HG03135 (cell line): ENCODE data around the gene BRSK2.

Source experiments
- ATAC-seq: cut with Tn5 transposase; IDR thresholded peaks from one replicate; pipeline ENCODE4 v1.9.1; 2021; ENCODE audit warnings: mild to moderate bottlenecking, moderate library complexity; ENCODE audit not compliant: unreplicated experiment

The BRSK2 gene

DNA sequence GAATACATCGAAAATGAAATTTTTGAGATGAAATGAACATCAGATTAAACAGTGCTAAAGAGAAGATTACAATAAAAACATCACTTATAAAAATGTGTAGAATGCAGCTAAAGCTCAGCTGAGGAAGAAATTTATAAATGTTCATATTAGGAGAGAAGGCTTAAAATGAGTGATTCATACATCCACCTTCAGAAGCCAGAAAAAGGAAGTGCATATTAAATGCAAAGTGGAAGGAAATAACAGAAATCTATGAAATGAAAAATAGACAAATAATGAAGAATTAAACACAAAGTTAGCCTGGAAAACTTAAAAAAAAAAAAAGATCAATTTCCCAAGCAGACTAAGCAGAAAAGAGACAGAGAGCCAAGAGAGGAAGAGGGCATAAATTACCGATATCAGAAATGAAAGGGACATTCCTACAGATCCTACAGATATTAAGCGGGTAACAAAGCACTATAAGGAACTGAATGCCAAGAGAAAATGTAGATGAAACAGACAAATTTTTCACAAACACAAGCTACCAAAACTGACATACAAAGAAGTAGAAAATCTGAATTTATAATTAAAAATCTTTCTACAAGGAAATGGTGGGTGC, 104.0 kb downstream of the BRSK2 start:
- ATAC-seq, result no peak

GRCh38 chr11:1494650-1495049, 104.9 kb downstream of the BRSK2 start:
- no peak for ATAC-seq

DNA sequence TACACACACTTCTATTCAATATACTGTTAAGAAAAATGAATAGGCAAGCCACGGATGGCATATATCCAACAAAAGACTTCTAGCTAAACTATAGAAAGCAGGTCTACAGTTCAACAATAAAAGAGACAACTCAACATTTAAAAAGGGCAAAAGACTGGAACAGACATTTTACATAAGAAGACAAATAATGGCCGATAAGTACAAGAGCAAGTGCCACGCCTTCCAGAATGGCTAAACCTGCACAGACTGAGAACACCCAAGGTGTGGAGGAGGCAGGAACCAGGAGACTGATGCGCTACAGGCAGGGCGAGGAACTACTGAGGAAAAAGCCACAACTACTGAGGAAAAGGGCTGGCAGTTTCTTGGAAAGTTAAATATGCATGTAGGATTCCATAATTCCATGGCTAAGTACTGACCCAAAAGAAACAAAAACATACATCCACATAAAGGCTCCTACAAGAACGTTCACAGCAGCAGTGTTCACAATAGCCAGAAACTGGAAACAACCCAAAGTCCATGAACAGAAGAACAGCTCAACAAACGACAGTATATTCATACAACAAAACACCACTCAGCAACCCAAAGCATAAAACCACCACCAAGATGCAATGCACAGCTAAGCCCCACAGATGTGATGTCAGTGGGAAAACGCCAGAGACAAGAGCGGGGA, 106.5 kb downstream of the BRSK2 start:
- ATAC-seq, result no peak

GRCh38 chr11:1496761-1497095, 107.0 kb downstream of the BRSK2 start:
- ATAC-seq, result no peak

- ATAC-seq, result no peak
Measured at GRCh38 chr11:1497600-1497999, 107.9 kb downstream of the BRSK2 start.

GRCh38 chr11:1498262-1498661, 108.5 kb downstream of the BRSK2 start:
- no peak for ATAC-seq

- no peak for ATAC-seq
Measured at GRCh38 chr11:1499261-1499890, 109.6 kb downstream of the BRSK2 start.

- no peak for ATAC-seq
Measured at GRCh38 chr11:1499899-1500298, 110.2 kb downstream of the BRSK2 start.

- no peak for ATAC-seq
Measured at GRCh38 chr11:1500466-1501420, 111.0 kb downstream of the BRSK2 start.

DNA sequence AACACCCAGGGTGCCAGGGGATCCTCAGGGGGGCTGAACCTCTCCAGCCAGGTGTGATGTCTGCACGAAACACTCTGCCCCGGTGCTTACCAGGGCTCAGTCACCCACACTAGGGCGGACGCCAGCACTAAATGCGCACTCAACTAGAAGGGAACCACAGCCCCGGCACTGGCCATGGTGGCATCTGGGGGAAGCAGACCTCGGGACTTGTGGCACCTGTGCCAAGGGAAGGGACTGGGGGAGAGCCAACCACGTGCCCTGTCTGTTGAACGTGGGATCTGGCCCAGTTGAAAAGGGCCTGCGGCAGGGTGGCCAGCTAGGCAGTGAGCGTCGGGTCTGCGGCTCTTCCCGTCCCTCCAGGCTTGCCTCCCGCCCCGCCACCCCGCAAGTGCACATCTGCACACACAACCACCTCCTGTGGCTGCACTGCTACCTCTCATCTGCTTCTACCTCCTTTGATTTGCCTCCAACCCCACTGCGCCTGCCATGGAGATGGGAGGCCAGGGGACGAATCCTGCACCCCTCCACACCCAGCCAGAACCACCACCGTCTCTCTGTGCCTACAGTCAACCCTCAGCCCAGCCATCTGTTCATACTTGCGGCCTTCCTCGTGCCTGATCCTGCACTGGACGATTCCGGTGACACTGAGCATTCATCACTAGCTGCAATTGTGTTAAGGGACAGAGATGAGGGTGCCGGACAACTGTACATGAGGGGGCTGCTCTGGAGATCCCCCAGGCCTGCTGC, 111.9 kb downstream of the BRSK2 start:
- no peak for ATAC-seq

DNA sequence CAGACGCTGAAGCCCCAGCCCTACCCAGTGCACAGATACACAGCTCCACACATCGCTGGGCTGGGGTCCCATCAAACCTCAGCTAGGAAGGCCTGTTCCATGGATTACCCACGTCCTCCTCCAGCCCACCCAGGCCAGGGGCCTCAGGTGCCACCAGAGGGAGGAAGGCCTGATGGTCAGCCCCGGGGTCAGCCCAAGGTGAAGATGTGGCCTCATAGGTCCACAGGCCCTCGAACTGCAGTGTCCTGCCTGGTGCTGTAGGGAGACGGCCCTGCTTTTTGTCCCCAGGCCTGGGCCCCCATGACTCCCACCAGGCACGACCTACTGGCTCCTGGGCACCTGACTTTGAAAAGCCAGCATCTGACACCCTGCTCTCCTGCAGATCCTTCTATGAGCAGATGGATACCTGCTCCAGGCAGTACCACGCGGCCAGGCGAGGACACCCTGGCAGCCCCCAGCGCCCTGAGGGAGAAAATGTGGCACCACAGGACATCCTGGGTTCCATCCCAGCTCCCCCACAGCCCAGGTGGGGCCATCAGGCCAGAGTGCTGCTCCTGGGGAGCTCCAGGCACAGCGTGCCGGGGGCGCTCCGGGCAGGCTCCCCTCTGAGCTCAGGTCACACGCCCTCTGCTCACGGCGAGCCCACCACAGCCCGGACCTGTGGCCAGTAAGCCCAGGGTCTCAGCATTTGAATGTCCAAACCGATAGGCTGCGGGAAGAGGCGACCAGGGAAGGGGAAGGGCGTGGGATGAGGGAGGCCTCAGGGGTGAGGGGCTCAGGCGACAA, 112.6 kb downstream of the BRSK2 start:
- ATAC-seq, result no peak

DNA sequence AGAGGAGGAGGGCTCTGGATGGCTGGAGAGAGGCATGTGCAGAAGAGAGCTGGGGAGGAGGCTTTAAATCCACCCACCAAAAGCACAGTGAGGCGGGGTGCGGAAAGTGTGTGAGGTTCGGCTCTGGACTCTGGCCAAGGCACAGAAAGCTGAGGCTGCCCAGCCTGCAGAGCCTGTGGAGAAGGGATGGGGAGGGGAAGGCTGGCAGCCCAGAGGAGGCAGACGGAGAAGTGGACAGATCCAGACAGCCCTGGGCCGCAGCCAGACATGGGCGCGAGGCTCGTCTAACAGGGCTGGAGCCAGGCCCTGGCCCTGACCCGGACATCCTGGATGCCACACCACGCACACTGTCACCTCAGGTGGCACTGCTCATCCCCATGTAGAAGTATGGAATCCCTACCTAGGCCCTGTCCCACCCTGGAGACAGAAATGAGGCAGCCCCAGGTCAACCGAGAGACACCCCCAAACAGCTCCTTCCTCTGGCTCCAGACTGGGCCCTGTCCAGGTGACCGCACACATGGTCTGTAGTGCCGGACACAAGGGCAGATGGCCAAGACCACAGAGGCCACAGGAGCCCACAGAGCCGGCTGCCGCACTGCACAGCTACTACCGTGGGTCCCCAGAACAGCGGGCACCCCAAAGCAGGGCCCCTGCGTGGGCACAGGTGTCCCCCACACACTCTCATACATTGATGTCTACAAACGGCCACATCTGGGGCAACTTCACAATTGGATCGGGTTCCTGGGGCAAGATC, 113.4 kb downstream of the BRSK2 start:
- no peak for ATAC-seq

- no peak for ATAC-seq
Measured at GRCh38 chr11:1503708-1504104, 114.0 kb downstream of the BRSK2 start.

GRCh38 chr11:1504138-1504537, 114.4 kb downstream of the BRSK2 start:
- no peak for ATAC-seq

- ATAC-seq, result no peak
Measured at GRCh38 chr11:1504581-1505290, 115.0 kb downstream of the BRSK2 start.

DNA sequence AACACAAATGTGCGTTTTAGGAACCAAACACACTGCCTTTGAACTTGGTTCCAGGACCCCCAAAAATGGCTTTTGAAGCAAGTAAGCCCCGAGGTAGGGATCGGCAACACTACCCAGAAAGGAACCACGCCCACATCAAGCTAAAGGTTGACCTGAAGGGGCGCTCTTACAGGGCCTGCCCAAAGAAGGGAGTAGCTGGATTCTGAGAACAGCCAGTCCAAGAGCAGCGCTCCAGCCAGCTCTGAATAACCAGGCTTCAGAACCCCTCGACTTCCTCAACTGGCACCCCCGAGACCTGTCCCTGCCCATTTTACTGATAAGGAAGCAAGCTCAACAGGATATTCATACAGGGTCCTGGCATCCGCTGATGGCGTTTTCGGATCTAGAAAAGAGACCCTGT, 115.7 kb downstream of the BRSK2 start:
- ATAC-seq, result no peak

- no peak for ATAC-seq
Measured at GRCh38 chr11:1506981-1507380, 117.2 kb downstream of the BRSK2 start.

GRCh38 chr11:1507381-1508140, 117.8 kb downstream of the BRSK2 start:
- ATAC-seq, result no peak
